HG03439 (cell line): ENCODE measurements around the gene CGB2.
"Not testable (repeated sequence)": the region's sequence is repeated elsewhere in the genome, so short reads cannot be mapped to it uniquely, and the experiment has no call there.

Source experiments
- ATAC-seq: cut with Tn5 transposase; IDR thresholded peaks from one replicate; pipeline ENCODE4 v1.9.1; 2021; ENCODE audit warnings: mild to moderate bottlenecking, moderate library complexity; ENCODE audit not compliant: unreplicated experiment

Gene CGB2

DNA sequence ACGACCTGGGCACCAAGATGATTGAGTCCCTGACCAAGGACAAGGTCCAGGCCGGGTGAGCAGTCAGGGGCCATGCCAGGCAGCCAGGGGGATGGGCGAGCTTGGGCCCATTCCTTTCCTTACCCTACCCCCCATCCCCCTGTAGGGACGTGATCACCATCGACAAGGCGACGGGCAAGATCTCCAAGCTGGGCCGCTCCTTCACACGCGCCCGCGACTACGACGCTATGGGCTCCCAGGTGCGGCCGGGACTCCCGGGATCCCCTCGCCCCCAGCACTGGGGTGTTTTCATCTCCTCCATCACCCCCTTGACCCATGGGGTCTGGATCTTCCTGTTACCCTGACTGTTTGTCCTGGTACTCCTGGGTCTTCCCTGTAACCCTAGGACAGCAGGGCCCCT lies 21.9 kb upstream of the CGB2 start:
- ATAC-seq: no peak

DNA sequence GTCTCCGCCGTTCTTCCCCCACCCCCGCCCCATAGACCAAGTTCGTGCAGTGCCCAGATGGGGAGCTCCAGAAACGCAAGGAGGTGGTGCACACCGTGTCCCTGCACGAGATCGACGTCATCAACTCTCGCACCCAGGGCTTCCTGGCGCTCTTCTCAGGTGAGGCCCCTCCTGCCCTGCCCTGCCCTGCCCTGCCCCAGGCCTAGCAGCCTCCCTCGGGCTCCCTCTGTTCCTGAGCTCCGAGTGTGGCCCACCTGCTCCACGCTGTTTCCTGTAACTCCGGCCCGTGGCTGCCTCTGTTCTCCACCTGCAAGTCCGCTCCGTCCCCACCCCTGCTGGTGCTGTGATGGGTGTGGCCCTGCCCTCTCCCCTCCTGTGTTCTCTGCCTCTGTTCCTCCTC lies 21.2 kb upstream of the CGB2 start:
- no peak for ATAC-seq

DNA sequence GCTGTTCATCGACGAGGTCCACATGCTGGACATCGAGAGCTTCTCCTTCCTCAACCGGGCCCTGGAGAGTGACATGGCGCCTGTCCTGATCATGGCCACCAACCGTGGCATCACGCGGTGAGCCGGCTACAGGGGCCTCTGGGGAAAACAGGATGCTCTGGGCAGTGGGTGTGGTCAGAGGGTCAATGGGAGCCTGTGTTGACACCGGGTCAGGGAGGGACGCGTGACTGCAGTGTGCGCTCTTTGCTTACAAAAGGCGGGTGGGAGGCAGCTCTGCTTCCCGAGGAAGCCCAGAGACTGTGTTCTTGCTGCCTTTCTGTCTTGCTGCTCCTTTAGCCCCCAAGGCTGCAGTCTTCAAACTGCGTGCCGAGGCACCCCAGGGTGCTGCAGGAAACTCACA lies 20.5 kb upstream of the CGB2 start:
- no peak for ATAC-seq

DNA sequence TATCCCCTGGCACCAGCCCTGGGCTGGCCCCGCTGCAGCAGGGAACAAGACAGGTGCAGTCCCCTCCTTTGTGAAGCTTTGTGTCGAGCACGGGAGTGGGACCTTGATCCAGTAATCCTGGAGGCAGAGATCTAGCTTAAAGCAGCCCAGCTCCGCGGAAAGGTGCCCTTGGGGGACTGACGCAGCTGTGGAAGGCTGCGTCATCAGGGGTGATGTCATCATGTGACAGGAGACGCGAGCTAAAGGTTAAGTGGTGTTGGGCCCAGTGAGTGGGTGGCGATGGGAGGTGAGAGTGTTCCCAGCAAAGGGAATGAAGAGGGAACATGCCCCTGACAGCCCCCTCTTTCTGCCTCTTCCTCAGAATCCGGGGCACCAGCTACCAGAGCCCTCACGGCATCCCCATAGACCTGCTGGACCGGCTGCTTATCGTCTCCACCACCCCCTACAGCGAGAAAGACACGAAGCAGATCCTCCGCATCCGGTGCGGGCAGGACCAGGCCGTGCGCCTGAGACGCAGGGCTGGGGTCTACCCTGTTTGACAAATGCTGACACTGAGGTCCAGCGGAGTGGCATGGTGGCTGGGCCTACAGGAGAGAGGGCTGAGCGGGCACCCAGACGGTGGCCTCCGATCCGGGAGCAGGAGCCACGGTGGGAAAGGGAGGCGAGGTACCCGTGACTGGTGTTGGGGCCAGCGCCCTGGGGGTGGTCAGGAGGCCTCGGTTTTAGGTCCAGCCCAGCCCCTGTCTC lies 17.4 kb upstream of the CGB2 start:
- no peak for ATAC-seq

DNA sequence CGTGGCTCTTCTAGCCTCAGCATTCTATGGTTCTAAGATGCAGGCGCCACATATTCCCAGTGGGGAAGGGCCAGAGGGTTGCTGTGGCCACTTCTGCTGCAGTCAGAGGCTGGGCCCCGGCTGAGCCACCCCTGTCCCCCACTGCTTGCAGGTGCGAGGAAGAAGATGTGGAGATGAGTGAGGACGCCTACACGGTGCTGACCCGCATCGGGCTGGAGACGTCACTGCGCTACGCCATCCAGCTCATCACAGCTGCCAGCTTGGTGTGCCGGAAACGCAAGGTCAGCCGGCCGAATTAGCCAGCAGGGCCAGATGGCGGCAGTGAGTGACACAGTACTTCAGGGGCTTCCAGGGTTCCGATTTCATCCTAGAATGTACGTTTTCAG lies 16.8 kb upstream of the CGB2 start:
- ATAC-seq: no peak

DNA sequence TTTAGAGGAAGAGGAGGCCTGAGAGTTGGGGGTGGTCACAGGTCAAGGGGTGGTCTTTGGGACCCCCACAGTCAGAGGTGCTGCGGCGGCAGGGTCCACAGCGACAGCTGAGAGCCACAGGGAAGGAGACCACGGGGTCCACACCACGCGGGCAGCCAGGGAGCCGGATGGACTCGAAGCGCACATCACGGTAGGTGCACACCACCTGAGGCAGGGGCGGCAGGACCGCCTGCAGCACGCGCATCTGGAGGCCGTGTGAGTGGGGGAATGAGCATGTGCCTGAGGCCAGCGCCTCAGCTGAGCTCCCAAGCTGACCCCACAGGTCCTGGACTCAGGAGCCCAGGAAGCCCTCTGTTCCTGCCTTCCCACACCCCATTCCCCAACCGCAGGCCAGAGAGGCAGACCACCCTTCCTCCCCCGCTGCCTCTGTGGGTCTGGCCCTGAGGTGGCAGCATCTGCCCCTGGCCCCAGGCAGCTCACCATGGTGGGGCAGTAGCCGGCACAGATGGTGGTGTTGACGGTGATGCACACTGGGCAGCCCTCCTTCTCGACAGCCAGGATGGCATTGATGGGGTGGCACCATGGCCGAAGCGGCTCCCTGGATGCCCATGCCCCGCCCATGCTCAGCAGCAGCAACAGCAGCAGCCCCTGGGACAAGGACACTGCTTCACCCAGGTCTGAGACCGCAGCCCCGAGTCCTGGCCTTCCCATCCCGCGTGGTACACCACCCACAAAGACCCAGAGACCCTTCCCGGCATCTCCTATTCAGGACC lies 15.4 kb upstream of the CGB2 start:
- ATAC-seq: no peak

DNA sequence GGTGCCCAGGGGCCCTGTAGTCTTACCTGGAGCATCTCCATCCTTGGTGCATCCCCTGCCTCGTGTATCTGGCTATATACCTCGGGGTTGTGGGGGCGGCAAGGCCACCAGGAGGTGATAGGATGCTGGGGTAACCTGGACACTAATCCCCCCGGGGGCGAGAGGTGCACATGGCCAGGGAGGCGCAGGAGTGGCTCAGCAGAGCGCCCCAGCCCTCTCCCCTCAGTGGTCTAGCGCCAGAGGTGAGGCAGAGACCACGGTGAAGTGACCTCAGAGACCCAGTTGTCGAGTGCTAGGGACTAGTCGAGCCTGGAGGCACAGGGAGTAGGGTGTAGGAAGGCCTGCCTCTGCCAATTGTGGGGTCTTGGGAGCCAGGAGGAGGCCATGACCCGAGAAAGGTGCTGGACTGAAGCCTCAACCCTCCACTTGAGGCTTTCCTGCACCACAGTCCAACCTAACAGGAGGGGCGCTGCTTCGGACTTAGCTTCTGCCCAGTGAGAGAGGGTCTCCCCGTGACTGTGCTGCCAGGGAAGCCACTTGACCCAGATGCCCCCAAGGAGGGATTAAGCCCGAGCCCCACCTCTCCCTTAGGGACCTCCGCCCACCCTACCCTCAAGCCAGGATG lies 14.5 kb upstream of the CGB2 start, which contains the start of gene LHB:
Gene LHB, minus strand, starts transcription at position 51 of the 625 bp plus-strand sequence. Its CDS starts 10 bp downstream, at position 41.
- no peak for ATAC-seq

DNA sequence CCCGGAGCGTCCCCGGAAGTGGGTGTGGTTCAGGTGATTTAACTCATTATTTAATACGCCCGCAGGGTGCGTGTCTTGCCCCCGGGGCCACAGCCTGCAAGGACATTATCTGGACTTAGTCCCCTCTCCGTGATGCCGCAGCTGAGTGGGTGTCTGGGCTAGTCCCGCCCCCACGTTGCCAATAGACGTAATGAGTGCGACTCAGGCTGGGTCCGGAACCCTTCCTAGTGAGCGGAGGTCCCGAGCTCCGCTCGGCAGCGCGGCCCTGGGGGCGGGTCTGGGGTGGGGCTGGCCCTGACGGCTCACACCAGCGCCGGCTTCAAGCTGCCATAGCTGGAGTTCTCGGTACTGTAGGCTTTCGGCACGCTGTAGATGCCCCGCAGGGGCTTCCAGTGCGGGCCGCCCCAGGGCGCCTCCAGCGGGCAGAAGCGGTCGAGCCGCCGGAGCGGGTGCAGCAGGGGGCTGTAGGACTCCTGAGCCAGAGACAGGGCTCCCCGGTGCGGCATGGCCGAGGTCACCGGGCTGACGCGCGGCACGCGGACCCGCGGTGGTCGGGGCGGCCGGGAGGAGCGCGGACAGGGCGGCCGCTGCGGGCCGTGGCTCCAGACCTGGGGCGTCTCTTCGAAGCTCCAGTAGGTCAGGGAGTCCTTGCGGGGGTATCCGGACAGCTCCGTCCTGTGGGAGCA lies 13.9 kb upstream of the CGB2 start:
- no peak for ATAC-seq

DNA sequence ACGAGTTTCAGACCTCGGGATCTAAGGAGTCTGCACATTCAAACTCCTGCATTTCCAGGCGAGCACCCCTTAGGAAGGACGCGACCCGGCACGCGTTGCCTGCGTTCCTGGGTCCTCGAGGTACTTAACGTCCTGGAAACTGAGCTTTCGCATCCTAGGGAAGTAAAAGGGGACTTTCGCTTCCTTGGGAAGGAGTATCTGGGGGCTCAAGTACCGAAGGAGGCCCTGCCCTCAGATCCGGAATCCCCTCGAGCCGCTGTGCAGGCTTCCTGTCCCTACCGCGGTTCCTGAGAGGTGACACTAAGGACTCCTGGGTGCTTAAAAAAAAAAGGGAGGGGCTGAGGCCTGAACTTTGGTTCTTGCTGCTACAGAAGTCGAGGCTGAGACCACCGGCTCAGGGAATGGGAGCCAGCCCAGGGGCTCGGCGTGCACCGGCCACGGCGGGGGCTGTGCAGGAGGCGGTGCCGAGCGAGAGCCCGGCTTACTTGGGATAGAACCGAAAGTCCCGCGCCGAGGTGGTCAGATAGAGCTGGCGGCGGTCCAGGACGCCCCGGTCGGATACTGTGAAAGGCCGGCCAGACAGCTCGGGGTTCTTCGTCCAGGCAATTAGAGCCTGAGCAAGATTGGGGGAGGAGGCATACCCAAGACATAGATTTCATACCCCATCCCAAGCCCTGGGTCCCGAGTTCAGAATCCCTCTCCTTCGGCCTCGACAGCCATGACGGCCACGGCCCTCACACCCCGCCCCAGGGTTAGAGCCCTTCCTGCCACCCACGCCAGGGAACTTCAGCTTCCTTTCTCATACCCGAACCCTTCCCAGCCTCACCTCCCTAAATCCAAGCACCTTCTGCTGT lies 13.1 kb upstream of the CGB2 start:
- ATAC-seq: not testable (repeated sequence)

DNA sequence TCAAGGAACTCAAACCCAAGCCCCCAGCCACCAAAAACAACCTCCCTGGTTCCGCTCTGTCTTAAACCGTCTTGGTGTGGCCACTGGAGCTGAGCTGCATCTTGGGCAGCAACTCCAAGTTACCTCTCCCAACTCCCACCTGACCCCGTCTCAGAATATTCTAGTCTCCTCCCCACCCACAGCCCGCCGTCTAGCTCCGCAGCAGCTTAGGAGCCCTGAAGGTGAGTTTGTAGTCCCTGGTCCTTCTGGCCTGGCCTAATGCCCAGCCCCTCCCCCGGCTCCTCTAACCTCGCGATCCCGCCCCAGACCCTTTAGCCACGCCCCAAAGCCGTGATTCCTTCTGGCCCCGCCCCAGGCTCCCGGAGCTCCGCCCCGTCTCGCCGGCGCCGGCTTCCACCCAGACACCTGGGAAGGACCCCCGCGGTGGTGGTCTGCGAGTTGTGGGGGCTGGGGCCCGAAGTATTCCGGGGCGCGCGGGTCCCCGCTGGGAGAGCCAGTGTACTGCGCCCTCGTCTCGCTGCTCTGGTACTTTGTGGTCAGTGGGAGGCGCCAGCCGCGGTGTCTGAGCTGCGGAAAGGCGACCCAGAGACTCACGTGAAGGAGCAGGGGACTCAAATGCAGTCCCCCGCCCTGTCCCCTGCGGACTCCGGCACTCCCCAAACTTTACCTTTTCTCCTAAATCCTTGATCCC lies 12.3 kb upstream of the CGB2 start:
- peak; percentile 55 for ATAC-seq

DNA sequence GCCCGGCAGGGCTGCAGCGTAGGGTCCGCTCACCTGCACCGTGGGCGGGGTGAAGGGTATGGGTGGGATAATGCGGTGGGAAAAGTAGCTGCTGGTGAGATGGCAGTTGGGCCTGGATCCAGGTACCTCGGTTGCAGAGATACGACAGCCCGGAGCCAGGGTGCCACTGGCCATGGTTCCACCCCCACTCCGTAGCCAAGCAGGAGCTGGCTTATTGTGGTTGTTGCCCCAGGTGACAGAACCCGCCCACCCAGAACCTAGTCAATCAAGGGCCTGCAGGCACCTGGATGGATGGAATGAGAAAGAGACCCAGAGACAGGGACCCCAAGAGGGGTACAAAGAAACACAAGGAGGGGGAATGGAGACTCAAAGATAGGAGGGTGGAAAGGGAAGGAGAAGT lies 11.3 kb upstream of the CGB2 start:
- ATAC-seq: no peak

DNA sequence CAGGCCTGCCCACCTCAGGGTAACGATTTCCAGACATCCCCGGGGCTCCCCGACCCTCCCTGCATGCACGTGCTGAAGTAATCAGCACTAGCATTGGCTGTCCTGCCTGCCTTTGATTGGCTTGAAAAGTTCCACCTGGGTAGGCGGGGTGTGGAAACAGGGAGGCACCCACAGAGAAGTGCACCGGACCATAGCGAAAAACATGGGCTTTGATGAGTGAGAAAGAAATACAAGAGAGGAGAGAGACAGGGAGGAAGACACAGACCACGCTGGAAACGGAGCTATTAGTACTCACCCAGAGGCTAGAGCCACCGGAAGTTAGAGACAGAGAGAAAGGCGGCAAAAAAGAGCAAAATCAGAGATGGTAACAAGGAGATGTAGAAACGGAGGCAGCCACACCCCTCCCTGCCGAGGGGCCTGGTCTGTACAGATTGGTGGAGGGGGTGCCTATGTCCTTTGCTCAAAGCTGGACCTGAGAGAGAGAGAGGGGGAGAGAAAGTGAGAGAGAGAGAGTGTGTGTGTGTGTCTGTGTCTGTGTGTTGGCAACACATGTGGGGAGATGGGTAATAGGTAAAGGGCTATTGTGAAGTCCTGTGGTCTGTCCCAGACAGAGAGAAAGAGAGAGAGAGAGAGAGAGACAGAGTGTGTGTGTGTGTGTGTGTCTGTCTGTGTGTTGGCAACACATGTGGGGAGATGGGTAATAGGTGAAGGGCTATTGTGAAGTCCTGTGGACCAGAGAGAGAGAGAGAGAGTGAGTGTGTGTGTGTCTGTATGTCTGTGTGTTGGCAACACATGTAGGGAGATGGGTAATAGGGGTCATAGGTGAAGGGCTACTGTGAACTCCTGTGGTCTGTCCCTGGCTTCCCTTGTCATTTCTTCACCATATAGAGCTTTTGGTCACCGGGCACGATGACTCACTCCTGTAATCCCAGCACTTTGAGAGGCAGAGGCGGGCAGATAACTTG lies 10.5 kb upstream of the CGB2 start:
- no peak for ATAC-seq

DNA sequence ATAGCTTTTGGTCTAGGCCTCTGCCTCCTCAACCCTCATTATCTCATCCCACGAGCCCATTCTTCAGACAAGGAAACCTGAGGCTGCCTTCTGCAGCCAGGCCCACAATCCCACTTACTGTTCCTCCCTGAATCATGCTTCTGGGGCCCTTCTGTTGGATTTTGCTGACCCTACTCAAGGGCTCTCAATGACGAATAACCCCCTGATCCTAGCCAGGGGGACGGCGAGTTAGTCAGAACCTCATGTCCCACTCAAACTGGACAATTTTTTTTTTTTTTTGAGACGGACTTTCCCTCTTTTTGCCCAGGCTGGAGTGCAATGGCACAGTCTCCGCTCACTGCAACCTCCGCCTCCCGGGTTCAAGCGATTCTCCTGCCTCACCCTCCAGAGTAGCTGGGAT lies 9.6 kb upstream of the CGB2 start:
- ATAC-seq: no peak

DNA sequence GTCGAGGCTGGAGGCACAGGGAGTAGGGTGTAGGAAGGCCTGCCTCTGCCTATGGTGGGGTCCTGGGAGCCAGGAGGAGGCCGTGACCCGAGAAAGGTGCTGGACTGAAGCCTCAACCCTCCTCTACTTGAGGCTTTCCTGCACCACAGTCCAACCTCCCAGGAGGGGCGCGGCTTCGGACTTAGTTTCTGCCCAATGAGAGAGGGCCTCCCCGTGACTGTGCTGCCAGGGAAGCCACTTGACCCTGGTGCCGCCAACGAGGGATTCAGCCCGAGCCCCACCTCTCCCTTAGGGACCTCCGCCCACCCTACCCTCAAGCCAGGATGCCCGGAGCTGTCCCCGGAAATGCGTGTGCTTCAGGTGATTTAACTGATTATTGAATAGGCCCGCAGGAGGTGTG lies 7.5 kb upstream of the CGB2 start, which contains the start of gene CGB3:
Gene CGB3, minus strand, starts transcription at position 101 of the 400 bp plus-strand sequence. CDS start 362 bp downstream, outside the sequence.
- not testable (repeated sequence) for ATAC-seq

DNA sequence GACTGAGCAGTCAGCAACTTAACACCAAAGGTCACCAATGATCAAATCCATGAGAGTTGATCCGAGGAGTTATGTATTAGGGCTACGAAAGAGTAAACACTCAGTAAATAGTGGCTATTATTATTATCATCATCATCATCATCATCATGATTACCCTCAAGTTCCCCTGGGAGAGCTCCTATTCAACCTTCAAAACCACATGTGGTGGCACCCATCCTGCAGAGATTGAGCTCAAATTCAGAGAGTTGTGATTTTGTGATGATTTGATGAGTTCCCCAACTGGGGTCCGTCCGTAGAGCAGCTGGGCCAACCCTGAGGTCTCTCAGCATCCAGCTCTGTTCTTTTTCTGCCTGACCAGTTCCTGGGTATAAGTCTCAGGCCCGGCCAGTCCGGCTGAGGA lies 6.6 kb upstream of the CGB2 start:
- not testable (repeated sequence) for ATAC-seq

DNA sequence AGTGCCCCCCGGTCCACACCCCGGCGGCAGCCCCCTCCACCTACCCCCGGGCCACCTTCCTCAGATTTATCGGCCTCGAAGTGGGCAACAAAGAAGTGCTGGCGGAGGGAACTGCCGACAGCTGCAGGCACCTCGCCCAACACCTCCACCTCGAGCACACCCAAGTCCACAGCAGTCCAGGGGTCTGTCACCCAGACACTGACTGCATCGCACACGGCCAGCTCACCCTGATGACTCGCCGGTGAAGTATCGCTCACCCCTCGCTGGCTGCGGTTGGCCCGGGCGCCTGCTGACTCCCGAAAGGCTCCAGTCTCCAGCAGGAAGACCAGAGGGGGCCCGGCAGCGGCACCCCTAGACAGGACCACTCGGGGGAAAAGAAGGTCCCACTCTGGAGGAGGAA lies 6.1 kb upstream of the CGB2 start:
- ATAC-seq: not testable (repeated sequence)

DNA sequence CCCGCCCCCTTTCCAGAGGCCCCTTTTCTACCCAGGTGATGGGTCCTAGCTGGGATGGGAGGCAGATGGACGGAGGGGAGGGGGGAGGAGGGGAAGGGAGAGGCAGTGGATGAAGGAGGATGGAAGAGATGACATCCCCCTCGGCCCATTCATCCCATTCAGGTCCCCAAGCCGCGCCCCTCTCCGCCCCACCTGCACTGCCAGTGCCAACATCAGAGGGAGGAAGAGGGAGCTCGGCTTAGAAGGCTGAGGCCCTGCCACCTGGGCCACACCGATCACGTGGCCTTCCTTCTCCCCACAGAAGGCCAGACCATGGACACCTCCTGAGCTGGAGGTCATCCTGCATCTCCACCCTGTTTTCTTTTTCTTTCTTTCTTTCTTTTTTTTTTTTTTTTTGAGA lies 3.0 kb upstream of the CGB2 start:
- not testable (repeated sequence) for ATAC-seq

DNA sequence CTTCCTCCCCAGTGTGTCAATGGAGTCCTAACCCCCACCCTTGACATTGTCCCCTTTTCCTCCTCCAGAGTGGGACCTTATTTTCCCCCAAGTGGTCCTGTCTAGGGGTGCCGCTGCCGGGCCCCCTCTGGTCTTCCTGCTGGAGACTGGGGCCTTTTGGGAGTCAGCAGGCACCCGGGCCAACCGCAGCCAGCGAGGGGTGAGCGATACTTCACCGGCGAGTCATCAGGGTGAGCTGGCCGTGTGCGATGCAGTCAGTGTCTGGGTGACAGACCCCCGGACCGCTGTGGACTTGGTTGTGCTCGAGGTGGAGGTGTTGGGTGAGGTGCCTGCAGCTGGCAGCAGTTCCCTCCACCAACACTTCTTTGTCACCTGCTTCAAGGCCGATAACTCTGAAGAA lies 1.9 kb upstream of the CGB2 start:
- ATAC-seq: not testable (repeated sequence)
